K562 (cell line): ENCODE measurements around the gene ADAMTS1. TPM values are rescaled to one million over a fixed set of nuclear protein-coding genes. Genes with fewer than 3 reads are reported as not detected.

ENCODE experiments used
- ATAC-seq: fragments of 200-7000 bp; cut with Tn5 transposase; 3 replicates; pipeline ENCODE4 v1.9.1; 2020; ENCODE audit warnings: moderate library complexity
- BruUV-seq: library from RNA; stranded (reverse); fragments of 400-500 nt; replicated peaks from 2 replicates; lab custom pipeline; 2021; lab: Mats Ljungman, UMichigan
- CTCF ChIA-PET: fragments of 300-600 bp; formaldehyde crosslinking; extraction: SDS; loops from one replicate; lab custom pipeline; 2021; ENCODE audit warnings: low intra/inter-chr PET ratio; lab: Yijun Ruan, JAX
- POLR2A ChIA-PET: fragments of 300-600, 350-650 bp; sonication (Branson Sonifier 250); formaldehyde crosslinking; extraction: SDS; loops from one replicate; lab custom pipeline; 2021; ENCODE audit warnings: antibody characterized with exemption, inconsistent platforms; lab: Yijun Ruan, JAX
- DNase-seq, 4 experiments: peaks; one replicate each; pipeline versions ENCODE4 v3.0.0 to v3.0.0-alpha.2; 2011 to 2018; ENCODE audit warnings: low spot score in 3 of 4, mixed read lengths in 3 of 4; ENCODE audit errors: extremely low read depth in 1 of 4
- FAIRE-seq: peaks from 2 replicates; lab custom pipeline; 2011; peaks lifted over from hg19 to GRCh38; lab: Jason Lieb, UNC
- H2AFZ ChIP-seq: 2 replicates; pipeline ENCODE4 v1.6.0; 2011; ENCODE audit warnings: low read depth, low read length, control low read depth, inconsistent platforms
- H3K27ac ChIP-seq: fragments of 200-600 bp; 3 replicates; pipeline ENCODE4 v1.8.0; 2011; ENCODE audit warnings: low read depth, mild to moderate bottlenecking, control low read depth, inconsistent platforms, low read length, moderate library complexity, mixed read lengths; ENCODE audit errors: extremely low read depth
- H3K27me3 ChIP-seq, 2 experiments: fragments of 300-600 bp in 1 of 2; 2 replicates in 1 of 2; 3 replicates in 1 of 2; pipeline versions ENCODE4 v1.6.0 to v1.8.0; 2011; ENCODE audit warnings: inconsistent platforms in 2 of 2, low read length in 2 of 2, mild to moderate bottlenecking in 1 of 2, mixed read lengths in 1 of 2, moderate library complexity in 1 of 2; ENCODE audit not compliant: control insufficient read depth in 2 of 2, insufficient read depth in 2 of 2
- H3K36me3 ChIP-seq: fragments of 300-600 bp; 3 replicates; pipeline ENCODE4 v1.8.0; 2011; ENCODE audit warnings: mild to moderate bottlenecking, low read length, inconsistent platforms; ENCODE audit not compliant: control insufficient read depth, insufficient read depth
- H3K4me1 ChIP-seq, 2 experiments: fragments of 200-600 bp in 1 of 2; replicated peaks in 1 of 2; 2 replicates in 1 of 2; 3 replicates in 1 of 2; pipeline versions ENCODE4 v1.5.1 to v1.8.0; 2011; ENCODE audit warnings: inconsistent platforms in 2 of 2, low read length in 2 of 2, mild to moderate bottlenecking in 1 of 2, mixed read lengths in 1 of 2, moderate library complexity in 1 of 2; ENCODE audit not compliant: control insufficient read depth in 2 of 2, insufficient read depth in 2 of 2
- H3K4me2 ChIP-seq: 2 replicates; pipeline ENCODE4 v1.6.1; 2011; ENCODE audit warnings: low read length, control low read depth, inconsistent platforms, mixed read lengths; ENCODE audit not compliant: insufficient read depth
- H3K4me3 ChIP-seq: fragments of 200-600 bp; sonication (generic), shearing (Covaris generic); 2 replicates; pipeline ENCODE4 v1.5.1; 2016; ENCODE audit warnings: control low read depth, inconsistent platforms
- H3K79me2 ChIP-seq: fragments of 200-600 bp; 3 replicates; pipeline ENCODE4 v1.8.0; 2011; ENCODE audit warnings: low read length, inconsistent platforms; ENCODE audit not compliant: control insufficient read depth, insufficient read depth
- H3K9ac ChIP-seq, 2 experiments: 2 replicates each; pipeline versions ENCODE4 v1.6.0 to v1.6.1; 2011; ENCODE audit warnings: low read depth in 2 of 2, low read length in 2 of 2, control low read depth in 1 of 2, inconsistent platforms in 1 of 2, mild to moderate bottlenecking in 1 of 2, mixed read lengths in 1 of 2; ENCODE audit not compliant: insufficient read depth in 1 of 2
- H3K9me1 ChIP-seq: one replicate; pipeline ENCODE4 v1.6.0; 2011; ENCODE audit warnings: inconsistent platforms, mild to moderate bottlenecking, low read length, moderate library complexity; ENCODE audit not compliant: control insufficient read depth, insufficient read depth
- H3K9me3 ChIP-seq: replicated peaks from 2 replicates; pipeline ENCODE4 v1.5.1; 2011; ENCODE audit warnings: low read depth, low read length, inconsistent platforms; ENCODE audit not compliant: control insufficient read depth, insufficient read depth
- H4K20me1 ChIP-seq: replicated peaks from 2 replicates; pipeline ENCODE4 v1.6.1; 2011; ENCODE audit warnings: low read length, inconsistent platforms, mixed read lengths; ENCODE audit not compliant: control insufficient read depth, insufficient read depth
- ATF7 ChIP-seq: fragments of 450-650 bp; IDR thresholded peaks from 2 replicates; pipeline ENCODE4 v1.7.1; 2014; ENCODE audit warnings: mild to moderate bottlenecking, moderate library complexity
- DNMT1 ChIP-seq: fragments of 450-650 bp; IDR thresholded peaks from 2 replicates; pipeline ENCODE4 v1.6.1; 2016; ENCODE audit warnings: antibody characterized with exemption, mild to moderate bottlenecking
- NFIC ChIP-seq: fragments of 450-650 bp; IDR thresholded peaks from 2 replicates; pipeline ENCODE4 v1.6.1; 2017; ENCODE audit warnings: mild to moderate bottlenecking, inconsistent platforms
- SIRT6 ChIP-seq: IDR thresholded peaks from one replicate; pipeline ENCODE4 v1.6.1; 2012; ENCODE audit warnings: low read depth, mild to moderate bottlenecking, control low read depth, inconsistent platforms, low read length, moderate library complexity
- ZNF583 ChIP-seq: fragments of 250-450 bp; sonication (Bioruptor Pico); IDR thresholded peaks from 2 replicates; pipeline ENCODE4 v1.4.0; 2020
- WGBS: fragments of 100-300 bp; shearing (Covaris generic); methylation state at CpG from one replicate; pipeline ENCODE4 v1.1.6; 2016; ENCODE audit warnings: low coverage, mixed read lengths; ENCODE audit not compliant: insufficient coverage; ENCODE audit errors: missing lambda C conversion rate; 5-methylcytosine and 5-hydroxymethylcytosine counted together
- in situ Hi-C: fragments of 300-500 bp; cut with MboI; formaldehyde crosslinking; loops from 4 replicates; pipeline ENCODE4 v1.15.0; 2018; ENCODE audit warnings: inconsistent platforms, mixed read lengths
- intact Hi-C: fragments of 100-400 bp; cut with micrococcal nuclease; formaldehyde crosslinking; loops from 2 replicates; pipeline ENCODE4 v1.14.2; 2022
- polyA plus RNA-seq, 8 experiments: library from polyadenylated mRNA; depleted of rRNA in 4 of 8; stranded (reverse) in 5 of 8; unstranded in 3 of 8; fragments of >200 nt; fragmentation: Nextera tagmentation in 2 of 8; fragmentation: Illumina TruSeq in 1 of 8; extraction: Ambion mirVana in 2 of 8; extraction: Trizol in 1 of 8; gene quantifications; 2 replicates each; pipeline versions ENCODE4 v1.2.1 to v1.2.3, GENCODE V29; 2011 to 2014; ENCODE audit warnings: inconsistent platforms in 1 of 8, missing spikeins in 1 of 8
- total RNA-seq, 7 experiments: library from RNA; depleted of rRNA in 6 of 7; stranded (reverse); fragments of >200 nt in 6 of 7; fragmentation: Illumina TruSeq in 2 of 7; extraction: Trizol in 2 of 7; gene quantifications; 2 replicates each; pipeline versions ENCODE4 v1.2.1 to v1.2.3, GENCODE V29; 2011 to 2021; ENCODE audit warnings: low replicate concordance in 1 of 7
- TF ChIP-seq, protein P1 (sequence below): fragments of 250-450 bp; sonication (Bioruptor Pico); IDR thresholded peaks from 2 replicates; pipeline ENCODE4 v1.4.0; 2020
- TF ChIP-seq, protein P2 (sequence below): sonication (generic); formaldehyde crosslinking; IDR thresholded peaks from 2 replicates; pipeline ENCODE4 v1.8.1; 2022; ENCODE audit warnings: missing genetic modification reagents
- TF ChIP-seq, protein P3 (sequence below): IDR thresholded peaks from 2 replicates; pipeline ENCODE4 v1.6.1; 2016; ENCODE audit warnings: missing genetic modification characterization, missing compliant biosample characterization
- TF ChIP-seq, protein P4 (sequence below), 2 experiments: fragments of 250-450 bp in 1 of 2; fragments of 450-650 bp in 1 of 2; sonication (Bioruptor Pico) in 1 of 2; IDR thresholded peaks; 2 replicates each; pipeline versions ENCODE4 v1.6.1 to v1.8.0; 2016 to 2021; ENCODE audit warnings: mild to moderate bottlenecking in 2 of 2, moderate library complexity in 2 of 2, missing compliant biosample characterization in 1 of 2, missing genetic modification characterization in 1 of 2
- TF ChIP-seq, protein P5 (sequence below): fragments of 450-650 bp; IDR thresholded peaks from one replicate; pipeline ENCODE4 v1.6.1; 2018; ENCODE audit warnings: mild to moderate bottlenecking, moderate library complexity; ENCODE audit not compliant: partially characterized antibody

ADAMTS1 gene
- total and polyA plus RNA-seq, 9 of the 15 experiments (the other 6 are each of a cell fraction or from before 2014, with no cell fraction given): 0.01 to 0.58 TPM; not detected in 7

DNA sequence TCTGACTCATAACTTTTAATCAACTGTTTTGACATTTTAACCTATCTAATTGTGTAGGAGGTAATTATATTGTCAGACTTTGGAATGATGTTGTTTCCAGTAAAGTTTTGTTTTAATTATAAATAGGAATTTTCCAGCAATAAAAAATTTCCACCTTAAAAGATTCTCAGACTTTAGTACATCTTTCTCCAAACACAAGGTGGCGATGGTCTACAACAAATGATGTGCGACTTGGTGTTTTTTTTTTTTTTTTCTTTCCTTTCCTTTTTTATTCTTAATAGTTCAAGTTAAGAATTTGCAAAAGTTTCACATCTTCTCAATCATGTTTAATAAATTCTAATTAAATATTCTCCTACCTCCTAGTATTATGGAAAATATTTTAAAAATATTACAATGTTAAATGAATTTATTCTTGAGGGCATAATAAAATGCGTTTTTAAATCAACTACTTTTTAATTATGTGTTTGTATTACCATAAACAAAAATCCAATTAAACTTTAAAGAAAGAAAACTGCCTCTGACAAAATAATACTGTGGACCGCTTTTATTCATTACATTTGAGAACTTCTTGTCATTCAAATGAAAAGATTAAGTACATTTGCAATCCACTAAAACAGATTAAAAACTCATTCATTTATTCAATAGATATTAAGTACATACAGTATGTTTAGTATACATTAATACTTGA, 4.4 kb upstream of the ADAMTS1 start:
- Histone ChIP-seq H3K4me2 (no peak overlapping the region), H3K27ac (no peak overlapping the region), H3K36me3 (no peaks in the 10 kb centered on the region), H3K9me3 (no peaks in the 10 kb centered on the region), H2AFZ (no peak overlapping the region), H3K4me1 (no peaks in the 10 kb centered on the region; a peak in 1 of 5 replicates), H3K9ac (no peak overlapping the region), H3K4me3 (no peak overlapping the region), H4K20me1 (no peaks in the 10 kb centered on the region), H3K27me3 (no peaks in the 10 kb centered on the region), H3K79me2 (no peaks in the 10 kb centered on the region), H3K9me1 (no peaks in the 10 kb centered on the region)
- ATAC-seq (peak; percentile 41; the same call in 1 of the 3 replicates), FAIRE-seq (peak; percentile 73), DNase-seq (peak; percentile 31 to 67 (median 38))
- in situ Hi-C loops (loop anchor here (5.0 kb wide), 2 partner anchors 853 to 1898 kb away; no protein-coding TSS in a partner anchor), intact Hi-C loops (loop anchor here (1.0 to 5.0 kb wide), 5 partner anchors 852 to 1896 kb away; no protein-coding TSS in a partner anchor)
- WGBS: 2% methylated on average over 4 of the region's 4 CpGs
- BruUV-seq: no TSS peak
- ChIA-PET POLR2A (no interaction called here), CTCF (interaction anchor here (0.6 to 3.8 kb wide), 7 partner anchors 746 to 1943 kb away, joined by 3 to 93 read pairs (median 7); no protein-coding TSS in a partner anchor)
- TF ChIP-seq ZNF583 (CRISPR knock-in tag) (no peak), NFIC (no peak), SIRT6 (no peak), ATF7 (no peak), DNMT1 (no peak)
- TF ChIP-seq, protein P1, sequence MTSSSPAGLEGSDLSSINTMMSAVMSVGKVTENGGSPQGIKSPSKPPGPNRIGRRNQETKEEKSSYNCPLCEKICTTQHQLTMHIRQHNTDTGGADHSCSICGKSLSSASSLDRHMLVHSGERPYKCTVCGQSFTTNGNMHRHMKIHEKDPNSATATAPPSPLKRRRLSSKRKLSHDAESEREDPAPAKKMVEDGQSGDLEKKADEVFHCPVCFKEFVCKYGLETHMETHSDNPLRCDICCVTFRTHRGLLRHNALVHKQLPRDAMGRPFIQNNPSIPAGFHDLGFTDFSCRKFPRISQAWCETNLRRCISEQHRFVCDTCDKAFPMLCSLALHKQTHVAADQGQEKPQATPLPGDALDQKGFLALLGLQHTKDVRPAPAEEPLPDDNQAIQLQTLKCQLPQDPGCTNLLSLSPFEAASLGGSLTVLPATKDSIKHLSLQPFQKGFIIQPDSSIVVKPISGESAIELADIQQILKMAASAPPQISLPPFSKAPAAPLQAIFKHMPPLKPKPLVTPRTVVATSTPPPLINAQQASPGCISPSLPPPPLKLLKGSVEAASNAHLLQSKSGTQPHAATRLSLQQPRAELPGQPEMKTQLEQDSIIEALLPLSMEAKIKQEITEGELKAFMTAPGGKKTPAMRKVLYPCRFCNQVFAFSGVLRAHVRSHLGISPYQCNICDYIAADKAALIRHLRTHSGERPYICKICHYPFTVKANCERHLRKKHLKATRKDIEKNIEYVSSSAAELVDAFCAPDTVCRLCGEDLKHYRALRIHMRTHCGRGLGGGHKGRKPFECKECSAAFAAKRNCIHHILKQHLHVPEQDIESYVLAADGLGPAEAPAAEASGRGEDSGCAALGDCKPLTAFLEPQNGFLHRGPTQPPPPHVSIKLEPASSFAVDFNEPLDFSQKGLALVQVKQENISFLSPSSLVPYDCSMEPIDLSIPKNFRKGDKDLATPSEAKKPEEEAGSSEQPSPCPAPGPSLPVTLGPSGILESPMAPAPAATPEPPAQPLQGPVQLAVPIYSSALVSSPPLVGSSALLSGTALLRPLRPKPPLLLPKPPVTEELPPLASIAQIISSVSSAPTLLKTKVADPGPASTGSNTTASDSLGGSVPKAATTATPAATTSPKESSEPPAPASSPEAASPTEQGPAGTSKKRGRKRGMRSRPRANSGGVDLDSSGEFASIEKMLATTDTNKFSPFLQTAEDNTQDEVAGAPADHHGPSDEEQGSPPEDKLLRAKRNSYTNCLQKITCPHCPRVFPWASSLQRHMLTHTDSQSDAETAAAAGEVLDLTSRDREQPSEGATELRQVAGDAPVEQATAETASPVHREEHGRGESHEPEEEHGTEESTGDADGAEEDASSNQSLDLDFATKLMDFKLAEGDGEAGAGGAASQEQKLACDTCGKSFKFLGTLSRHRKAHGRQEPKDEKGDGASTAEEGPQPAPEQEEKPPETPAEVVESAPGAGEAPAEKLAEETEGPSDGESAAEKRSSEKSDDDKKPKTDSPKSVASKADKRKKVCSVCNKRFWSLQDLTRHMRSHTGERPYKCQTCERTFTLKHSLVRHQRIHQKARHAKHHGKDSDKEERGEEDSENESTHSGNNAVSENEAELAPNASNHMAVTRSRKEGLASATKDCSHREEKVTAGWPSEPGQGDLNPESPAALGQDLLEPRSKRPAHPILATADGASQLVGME (CRISPR knock-in tag): no peak
- TF ChIP-seq, protein P2, sequence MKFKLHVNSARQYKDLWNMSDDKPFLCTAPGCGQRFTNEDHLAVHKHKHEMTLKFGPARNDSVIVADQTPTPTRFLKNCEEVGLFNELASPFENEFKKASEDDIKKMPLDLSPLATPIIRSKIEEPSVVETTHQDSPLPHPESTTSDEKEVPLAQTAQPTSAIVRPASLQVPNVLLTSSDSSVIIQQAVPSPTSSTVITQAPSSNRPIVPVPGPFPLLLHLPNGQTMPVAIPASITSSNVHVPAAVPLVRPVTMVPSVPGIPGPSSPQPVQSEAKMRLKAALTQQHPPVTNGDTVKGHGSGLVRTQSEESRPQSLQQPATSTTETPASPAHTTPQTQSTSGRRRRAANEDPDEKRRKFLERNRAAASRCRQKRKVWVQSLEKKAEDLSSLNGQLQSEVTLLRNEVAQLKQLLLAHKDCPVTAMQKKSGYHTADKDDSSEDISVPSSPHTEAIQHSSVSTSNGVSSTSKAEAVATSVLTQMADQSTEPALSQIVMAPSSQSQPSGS (CRISPR knock-in tag): no peak
- TF ChIP-seq, protein P3, sequence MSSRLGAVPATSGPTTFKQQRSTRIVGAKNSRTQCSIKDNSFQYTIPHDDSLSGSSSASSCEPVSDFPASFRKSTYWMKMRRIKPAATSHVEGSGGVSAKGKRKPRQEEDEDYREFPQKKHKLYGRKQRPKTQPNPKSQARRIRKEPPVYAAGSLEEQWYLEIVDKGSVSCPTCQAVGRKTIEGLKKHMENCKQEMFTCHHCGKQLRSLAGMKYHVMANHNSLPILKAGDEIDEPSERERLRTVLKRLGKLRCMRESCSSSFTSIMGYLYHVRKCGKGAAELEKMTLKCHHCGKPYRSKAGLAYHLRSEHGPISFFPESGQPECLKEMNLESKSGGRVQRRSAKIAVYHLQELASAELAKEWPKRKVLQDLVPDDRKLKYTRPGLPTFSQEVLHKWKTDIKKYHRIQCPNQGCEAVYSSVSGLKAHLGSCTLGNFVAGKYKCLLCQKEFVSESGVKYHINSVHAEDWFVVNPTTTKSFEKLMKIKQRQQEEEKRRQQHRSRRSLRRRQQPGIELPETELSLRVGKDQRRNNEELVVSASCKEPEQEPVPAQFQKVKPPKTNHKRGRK (tag): peak; percentile 81
- TF ChIP-seq, protein P4, sequence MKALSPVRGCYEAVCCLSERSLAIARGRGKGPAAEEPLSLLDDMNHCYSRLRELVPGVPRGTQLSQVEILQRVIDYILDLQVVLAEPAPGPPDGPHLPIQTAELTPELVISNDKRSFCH (CRISPR knock-in tag; IDR thresholded peaks at IDR 0.05): no peak
- TF ChIP-seq, protein P4 (tag; IDR thresholded peaks at IDR 0.05): no peak
- TF ChIP-seq, protein P5, sequence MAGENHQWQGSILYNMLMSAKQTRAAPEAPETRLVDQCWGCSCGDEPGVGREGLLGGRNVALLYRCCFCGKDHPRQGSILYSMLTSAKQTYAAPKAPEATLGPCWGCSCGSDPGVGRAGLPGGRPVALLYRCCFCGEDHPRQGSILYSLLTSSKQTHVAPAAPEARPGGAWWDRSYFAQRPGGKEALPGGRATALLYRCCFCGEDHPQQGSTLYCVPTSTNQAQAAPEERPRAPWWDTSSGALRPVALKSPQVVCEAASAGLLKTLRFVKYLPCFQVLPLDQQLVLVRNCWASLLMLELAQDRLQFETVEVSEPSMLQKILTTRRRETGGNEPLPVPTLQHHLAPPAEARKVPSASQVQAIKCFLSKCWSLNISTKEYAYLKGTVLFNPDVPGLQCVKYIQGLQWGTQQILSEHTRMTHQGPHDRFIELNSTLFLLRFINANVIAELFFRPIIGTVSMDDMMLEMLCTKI: no peak
